T-helper 2 cell treated with Interferon-gamma antibody and Interleukin-4, amounts not matched to agents 5 μg/mL and 100 μg/mL, for 36 hours (primary cell): ENCODE measurements around the gene C20orf141.
"Not testable (repeated sequence)": the region's sequence is repeated elsewhere in the genome, so short reads cannot be mapped to it uniquely, and the experiment has no call there.

Experiments used
- DNase-seq: peaks from one replicate; pipeline ENCODE4 v3.0.0; 2021; ENCODE audit warnings: low spot score
- H3K27ac Mint-ChIP-seq: one replicate; pipeline ENCODE4 v1.8.0; 2021; ENCODE audit warnings: mild to moderate bottlenecking, mixed read lengths
- H3K27me3 Mint-ChIP-seq: one replicate; pipeline ENCODE4 v1.8.0; 2021; ENCODE audit warnings: low read depth, mixed read lengths
- H3K36me3 Mint-ChIP-seq: one replicate; pipeline ENCODE4 v1.8.0; 2021; ENCODE audit warnings: low read depth, mixed read lengths
- H3K4me1 Mint-ChIP-seq: one replicate; pipeline ENCODE4 v1.8.0; 2021; ENCODE audit warnings: low read depth, mixed read lengths
- H3K4me3 Mint-ChIP-seq: one replicate; pipeline ENCODE4 v1.8.0; 2022; ENCODE audit warnings: mild to moderate bottlenecking, moderate library complexity, mixed read lengths
- H3K9me3 Mint-ChIP-seq: one replicate; pipeline ENCODE4 v1.8.0; 2021; ENCODE audit warnings: mixed read lengths

Gene C20orf141

GRCh38 chr20:2805689-2806350 lies 9.0 kb upstream of the C20orf141 start:
- DNase-seq: no peak
- Mint-ChIP-seq H3K4me1 (peaks cover 10% of the 10 kb centered on the region), H3K9me3 (no peaks in the 10 kb centered on the region), H3K36me3 (no peaks in the 10 kb centered on the region), H3K27ac (no peak overlapping the region), H3K4me3 (no peak overlapping the region), H3K27me3 (peaks cover 62% of the 10 kb centered on the region)

- H3K27me3 Mint-ChIP-seq: peaks cover 62% of the 10 kb centered on the region
- H3K4me1 Mint-ChIP-seq: peaks cover 5% of the 10 kb centered on the region
- no peaks in the 10 kb centered on the region for H3K36me3 Mint-ChIP-seq
- DNase-seq: no peak
- no peak overlapping the region for H3K27ac Mint-ChIP-seq
- H3K4me3 Mint-ChIP-seq: no peak overlapping the region
- H3K9me3 Mint-ChIP-seq: no peaks in the 10 kb centered on the region
These were observed 8.5 kb upstream of the C20orf141 start for GRCh38 chr20:2806351-2806701.

- Mint-ChIP-seq H3K9me3 (peaks cover 6% of the 10 kb centered on the region), H3K36me3 (no peaks in the 10 kb centered on the region), H3K4me1 (peaks cover 2% of the 10 kb centered on the region), H3K4me3 (no peak overlapping the region), H3K27me3 (peaks cover 59% of the 10 kb centered on the region), H3K27ac (no peak overlapping the region)
- no peak for DNase-seq
These were observed 7.8 kb upstream of the C20orf141 start for GRCh38 chr20:2807019-2807418.

- H3K9me3 Mint-ChIP-seq: peaks cover 12% of the 10 kb centered on the region
- H3K27me3 Mint-ChIP-seq: peaks cover 58% of the 10 kb centered on the region
- not testable (repeated sequence) for H3K4me1 Mint-ChIP-seq
These were observed 6.9 kb upstream of the C20orf141 start for GRCh38 chr20:2807929-2808328.

GRCh38 chr20:2809690-2810089 lies 5.1 kb upstream of the C20orf141 start:
- no peaks in the 10 kb centered on the region for H3K36me3 Mint-ChIP-seq
- peaks cover 56% of the 10 kb centered on the region for H3K27me3 Mint-ChIP-seq
- DNase-seq: no peak
- no peak overlapping the region for H3K27ac Mint-ChIP-seq
- H3K4me1 Mint-ChIP-seq: peaks cover 2% of the 10 kb centered on the region
- no peak overlapping the region for H3K4me3 Mint-ChIP-seq
- peaks cover 16% of the 10 kb centered on the region for H3K9me3 Mint-ChIP-seq

More at GRCh38 chr20:2807929-2808328, 6.9 kb upstream of the C20orf141 start:
- DNase-seq, H3K36me3 Mint-ChIP-seq, H3K27ac Mint-ChIP-seq, H3K4me3 Mint-ChIP-seq: not testable (repeated sequence)

GRCh38 chr20:2812189-2812588 lies 2.6 kb upstream of the C20orf141 start:
- H3K36me3 Mint-ChIP-seq: no peaks in the 10 kb centered on the region
- no peak overlapping the region for H3K4me3 Mint-ChIP-seq
- peaks cover 43% of the 10 kb centered on the region for H3K27me3 Mint-ChIP-seq
- H3K27ac Mint-ChIP-seq: no peak overlapping the region
- H3K4me1 Mint-ChIP-seq: peaks cover 2% of the 10 kb centered on the region
- no peak for DNase-seq
- H3K9me3 Mint-ChIP-seq: peaks cover 16% of the 10 kb centered on the region

GRCh38 chr20:2814076-2814475 lies 711 bp upstream of the C20orf141 start:
- Mint-ChIP-seq H3K4me3 (no peak overlapping the region), H3K27ac (no peak overlapping the region), H3K9me3 (peaks cover 16% of the 10 kb centered on the region), H3K4me1 (peaks cover under 1% of the 10 kb centered on the region), H3K27me3 (peaks cover 44% of the 10 kb centered on the region), H3K36me3 (no peaks in the 10 kb centered on the region)
- DNase-seq: no peak

GRCh38 chr20:2815242-2815900 lies 584 bp downstream of the C20orf141 start:
- no peak for DNase-seq
- Mint-ChIP-seq H3K27ac (no peak overlapping the region), H3K27me3 (peaks cover 53% of the 10 kb centered on the region), H3K4me1 (peaks cover 2% of the 10 kb centered on the region), H3K9me3 (peaks cover 16% of the 10 kb centered on the region), H3K4me3 (no peak overlapping the region), H3K36me3 (no peaks in the 10 kb centered on the region)

GRCh38 chr20:2816030-2816582 lies 1.3 kb downstream of the C20orf141 start, which contains the start of gene TMEM239:
Gene TMEM239, plus strand, starts transcription at chr20:2816364. Its CDS starts 191 bp downstream, at chr20:2816555.
- H3K4me3 Mint-ChIP-seq: no peak within 1 kb of the TSS
- H3K9me3 Mint-ChIP-seq: peaks cover 16% of the 10 kb centered on the region
- peaks cover 2% of the 10 kb centered on the region for H3K4me1 Mint-ChIP-seq
- no peaks in the 10 kb centered on the region for H3K36me3 Mint-ChIP-seq
- DNase-seq: no peak
- H3K27me3 Mint-ChIP-seq: peaks cover 55% of the 10 kb centered on the region
- H3K27ac Mint-ChIP-seq: no peak within 1 kb of the TSS

GRCh38 chr20:2816583-2817340 lies 2.0 kb downstream of the C20orf141 start:
- Mint-ChIP-seq H3K36me3 (no peaks in the 10 kb centered on the region), H3K9me3 (peaks cover 12% of the 10 kb centered on the region), H3K4me1 (peaks cover 6% of the 10 kb centered on the region), H3K27me3 (peaks cover 56% of the 10 kb centered on the region), H3K27ac (no peak overlapping the region), H3K4me3 (no peak overlapping the region)
- no peak for DNase-seq

- Mint-ChIP-seq H3K4me1 (peaks cover 10% of the 10 kb centered on the region), H3K36me3 (no peaks in the 10 kb centered on the region), H3K27me3 (peaks cover 51% of the 10 kb centered on the region), H3K9me3 (peaks cover 7% of the 10 kb centered on the region), H3K27ac (no peak overlapping the region), H3K4me3 (no peak overlapping the region)
- no peak for DNase-seq
These were observed 2.5 kb downstream of the C20orf141 start for GRCh38 chr20:2817341-2817726.

- Mint-ChIP-seq H3K4me1 (peaks cover 10% of the 10 kb centered on the region), H3K27me3 (peaks cover 47% of the 10 kb centered on the region), H3K4me3 (no peak overlapping the region), H3K27ac (no peak overlapping the region), H3K36me3 (no peaks in the 10 kb centered on the region), H3K9me3 (peaks cover 3% of the 10 kb centered on the region)
- DNase-seq: no peak
These were observed 3.3 kb downstream of the C20orf141 start for GRCh38 chr20:2817891-2818595.

GRCh38 chr20:2820084-2820895 lies 5.5 kb downstream of the C20orf141 start:
- Mint-ChIP-seq H3K27me3 (peaks cover 35% of the 10 kb centered on the region), H3K36me3 (no peaks in the 10 kb centered on the region), H3K27ac (no peak overlapping the region), H3K9me3 (no peaks in the 10 kb centered on the region), H3K4me1 (peaks cover 10% of the 10 kb centered on the region), H3K4me3 (peak overlapping the region; percentile 21)
- no peak for DNase-seq
